Activated CD4-positive, alpha-beta T cell treated with anti-CD3 and anti-CD28 coated beads, Interleukin-2, Interleukin-4, amounts not matched to agents 100 ng/mL and 50 ng/mL, durations not matched to agents 16 hours and 8 hours (primary cell): ENCODE measurements around the gene GNPAT.

Experiments used
- DNase-seq: peaks from one replicate; pipeline ENCODE4 v3.0.0-alpha.2; 2020; ENCODE audit warnings: low spot score

The GNPAT gene

GRCh38 chr1:231213831-231214573 is 27.0 kb upstream of the GNPAT start:
- no peak for DNase-seq

- DNase-seq = no peak
These were observed 25.9 kb upstream of the GNPAT start for GRCh38 chr1:231214918-231215680.

- DNase-seq = no peak
These were observed 25.2 kb upstream of the GNPAT start for GRCh38 chr1:231215681-231216385.

GRCh38 chr1:231216498-231216897 is 24.5 kb upstream of the GNPAT start:
- no peak for DNase-seq

- DNase-seq = no peak
These were observed 24.0 kb upstream of the GNPAT start for GRCh38 chr1:231217056-231217455.

GRCh38 chr1:231218078-231218477 is 22.9 kb upstream of the GNPAT start:
- DNase-seq = no peak

GRCh38 chr1:231219422-231220401 is 21.3 kb upstream of the GNPAT start:
- no peak for DNase-seq

- no peak for DNase-seq
These were observed 20.2 kb upstream of the GNPAT start for GRCh38 chr1:231220801-231221200.

- no peak for DNase-seq
These were observed 14.9 kb upstream of the GNPAT start for GRCh38 chr1:231226156-231226555.

- DNase-seq = no peak
These were observed 9.5 kb upstream of the GNPAT start for GRCh38 chr1:231231511-231231910.

GRCh38 chr1:231232870-231233734 is 7.9 kb upstream of the GNPAT start:
- no peak for DNase-seq

GRCh38 chr1:231233735-231234417 is 7.1 kb upstream of the GNPAT start:
- no peak for DNase-seq

- DNase-seq = no peak
These were observed 6.5 kb upstream of the GNPAT start for GRCh38 chr1:231234506-231234905.

GRCh38 chr1:231235526-231236207 is 5.3 kb upstream of the GNPAT start:
- DNase-seq = no peak

- DNase-seq = no peak
These were observed 4.8 kb upstream of the GNPAT start for GRCh38 chr1:231236208-231236591.

GRCh38 chr1:231236938-231237337 is 4.1 kb upstream of the GNPAT start:
- DNase-seq = no peak

GRCh38 chr1:231238298-231238697 is 2.7 kb upstream of the GNPAT start:
- no peak for DNase-seq

- no peak for DNase-seq
These were observed 505 bp upstream of the GNPAT start for GRCh38 chr1:231240531-231240882.

- no peak for DNase-seq
These were observed 738 bp downstream of the GNPAT start for GRCh38 chr1:231241750-231242149.
